Activated CD8-positive, alpha-beta memory T cell treated with anti-CD3 and anti-CD28 coated beads for 24 hours (primary cell): ENCODE measurements around the gene C5orf63.
"Not testable (repeated sequence)": the region's sequence is repeated elsewhere in the genome, so short reads cannot be mapped to it uniquely, and the experiment has no call there.

Experiments used
- DNase-seq: peaks from one replicate; pipeline ENCODE4 v3.0.0-alpha.2; 2020

The C5orf63 gene

DNA sequence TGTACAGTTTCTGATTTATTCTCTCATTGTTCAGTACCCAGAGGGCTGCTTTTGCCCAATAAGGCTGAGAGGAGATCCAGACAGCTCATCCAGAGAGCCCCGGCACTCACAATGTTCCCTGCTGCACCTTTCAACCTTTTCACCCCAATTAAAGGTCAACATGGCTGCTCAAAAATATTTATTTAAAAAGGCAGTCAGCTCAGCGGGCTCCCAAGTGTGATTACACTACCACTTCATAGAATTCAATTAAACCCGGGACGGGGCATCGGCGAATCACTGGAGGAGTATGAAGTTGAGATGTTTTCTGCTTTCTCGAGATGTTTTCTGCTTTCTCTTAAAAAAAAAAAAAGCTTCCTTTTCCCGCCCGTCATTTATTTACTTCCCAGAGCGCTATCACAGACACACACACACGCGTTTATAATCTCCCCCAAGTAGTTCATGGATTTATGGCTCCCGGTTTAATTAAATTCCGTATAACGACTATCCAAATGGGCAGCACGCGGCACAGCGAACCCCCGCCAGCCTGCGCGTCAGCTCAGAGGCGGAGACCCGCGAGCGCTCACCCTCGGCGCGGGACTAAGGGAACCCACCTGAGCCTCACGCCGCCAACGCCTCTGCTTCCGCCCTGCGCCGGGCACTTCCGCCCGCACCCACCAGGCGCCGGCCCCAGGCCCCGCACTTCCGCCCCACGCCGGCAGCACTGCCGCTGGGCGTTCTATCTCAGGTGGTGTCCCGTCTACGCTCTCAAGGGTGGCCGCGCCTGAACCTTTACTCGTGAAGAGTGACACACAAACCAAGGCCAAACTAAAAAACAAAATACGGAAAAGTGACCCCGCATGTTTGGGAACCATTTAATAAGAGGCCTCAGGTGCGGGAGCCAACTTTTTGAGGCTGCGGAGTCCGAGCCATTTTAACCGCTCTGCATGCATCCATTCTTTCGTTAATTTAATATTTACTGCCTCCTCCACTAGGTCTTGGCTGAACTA, at the start of gene C5orf63:
Gene C5orf63 (minus strand): TSS at position 642 of the 986 bp plus-strand sequence. CDS start 14,507 bp downstream, outside the sequence.
- DNase-seq: peak; percentile 88

DNA sequence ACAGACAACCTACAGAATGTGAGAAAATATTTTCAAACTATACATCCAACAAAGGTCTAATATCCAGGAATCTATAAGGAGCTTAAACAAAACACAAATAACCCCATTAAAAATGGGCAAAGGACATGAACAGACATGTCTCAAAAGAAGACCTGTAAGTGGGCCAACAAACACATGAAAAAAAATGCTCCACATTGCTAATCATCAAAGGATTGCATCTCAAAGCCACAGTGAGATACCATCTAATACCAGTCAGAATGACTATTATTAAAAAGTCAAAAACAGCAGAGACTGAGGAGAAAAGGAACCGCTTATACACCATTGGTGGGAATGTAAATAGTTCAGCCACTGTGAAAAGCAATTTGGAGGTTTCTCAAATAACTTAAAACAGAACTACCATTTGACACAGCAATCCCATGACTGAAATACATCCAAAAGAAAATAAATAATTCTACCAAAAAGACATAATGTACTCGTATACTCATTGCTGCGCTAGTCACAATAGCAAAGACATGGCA, 39.1 kb upstream of the C5orf63 start:
- no peak for DNase-seq

DNA sequence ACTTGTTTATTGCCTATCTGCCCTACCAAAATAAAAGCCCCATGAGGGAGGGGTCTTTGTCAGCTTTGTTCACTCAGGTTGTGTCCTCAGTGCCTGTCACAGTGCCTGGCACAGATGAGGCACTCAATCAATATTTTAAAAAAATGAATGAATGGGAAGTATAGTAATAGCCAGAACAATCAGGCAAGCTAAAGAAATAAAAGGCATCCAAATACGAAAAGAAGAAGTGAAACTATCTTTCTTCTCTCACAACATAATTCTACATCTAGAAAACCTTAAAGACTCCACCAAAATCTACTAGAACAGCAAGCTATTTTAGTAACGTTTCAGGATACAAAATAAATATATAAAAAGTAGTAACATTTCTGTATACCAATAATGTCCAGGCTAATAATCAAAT, 37.8 kb upstream of the C5orf63 start:
- no peak for DNase-seq

DNA sequence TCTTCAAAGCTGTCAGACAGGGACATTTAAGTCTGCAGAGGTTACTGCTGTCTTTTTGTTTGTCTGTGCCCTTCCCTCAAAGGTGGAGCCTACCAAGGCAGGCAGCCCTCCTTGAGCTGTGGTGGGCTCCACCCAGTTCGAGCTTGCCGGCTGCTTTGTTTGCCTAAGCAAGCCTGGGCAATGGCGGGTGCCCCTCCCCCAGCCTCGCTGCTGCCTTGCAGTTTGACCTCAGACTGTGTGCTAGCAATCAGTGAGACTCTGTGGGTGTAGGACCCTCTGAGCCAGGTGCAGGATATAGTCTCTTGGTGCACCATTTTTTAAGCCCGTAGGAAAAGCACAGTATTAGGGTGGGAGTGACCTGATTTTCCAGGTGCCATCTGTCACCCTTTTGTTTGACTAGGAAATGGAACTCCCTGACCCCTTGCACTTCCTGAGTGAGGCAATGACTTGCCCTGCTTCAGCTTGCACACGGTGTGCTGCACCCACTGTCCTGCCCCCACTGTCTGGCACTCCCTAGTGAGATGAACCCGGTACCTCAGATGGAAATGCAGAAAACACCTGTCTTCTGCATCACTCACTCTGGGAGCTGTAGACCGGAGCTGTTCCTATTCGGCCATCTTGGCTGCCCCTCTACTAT, 35.4 kb upstream of the C5orf63 start:
- DNase-seq: not testable (repeated sequence)

DNA sequence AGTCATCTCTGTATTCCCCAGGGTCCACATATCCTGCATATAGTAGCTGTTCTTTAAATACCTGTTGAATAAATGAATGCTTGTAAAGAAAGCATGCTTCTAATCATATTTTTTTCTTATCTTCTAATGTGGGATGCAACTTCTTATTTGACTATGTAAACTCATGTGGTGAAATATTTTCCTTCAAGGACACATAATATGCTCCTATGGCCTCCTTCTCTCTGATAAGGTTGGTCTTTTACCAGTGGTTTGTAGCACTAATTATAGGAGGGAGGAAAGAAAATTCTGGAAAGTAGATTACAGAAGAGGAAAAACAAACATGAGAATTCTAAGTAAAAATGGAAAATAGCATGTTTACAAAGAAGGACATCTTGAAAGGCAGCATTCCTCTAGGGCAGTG, 28.6 kb upstream of the C5orf63 start:
- DNase-seq: no peak

DNA sequence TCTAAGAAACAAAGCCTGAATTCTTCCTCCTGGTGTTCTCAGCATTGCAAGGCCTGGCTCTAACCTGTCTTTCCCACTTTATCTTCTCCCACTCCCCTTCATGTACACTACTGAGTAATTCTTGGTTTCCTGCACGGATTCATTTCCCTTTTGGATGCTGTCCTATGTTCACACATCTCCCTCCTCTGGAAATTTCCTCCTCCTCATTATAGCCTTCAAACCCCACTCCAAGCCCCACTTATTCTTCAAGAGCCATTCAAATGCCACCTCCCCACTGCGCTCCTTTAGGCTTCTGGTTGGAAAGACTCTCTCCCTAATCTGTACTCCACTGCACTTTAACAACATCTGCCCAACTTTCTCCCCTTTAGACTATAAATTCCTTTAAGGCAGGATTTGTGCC, 28.2 kb upstream of the C5orf63 start:
- no peak for DNase-seq

DNA sequence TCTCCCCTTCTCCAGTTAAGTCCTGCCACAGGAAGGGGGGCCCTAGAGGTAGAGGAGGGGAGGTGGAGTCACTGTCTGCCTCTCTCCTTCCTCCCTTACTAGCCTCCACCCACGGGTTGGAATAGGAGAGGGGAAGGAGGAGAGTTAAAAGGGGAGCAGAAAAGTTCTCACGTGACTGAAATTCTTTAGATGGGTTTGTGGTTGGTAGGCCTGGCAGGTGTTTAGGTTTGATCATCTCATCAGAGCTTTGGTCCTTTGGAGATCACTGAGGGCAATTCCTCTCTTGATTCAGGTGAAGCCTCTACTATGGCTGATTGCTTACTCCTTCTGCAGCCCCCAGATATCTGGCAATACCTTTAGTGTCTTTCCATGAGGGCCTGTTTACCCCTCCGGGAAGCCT, 24.9 kb upstream of the C5orf63 start:
- no peak for DNase-seq

DNA sequence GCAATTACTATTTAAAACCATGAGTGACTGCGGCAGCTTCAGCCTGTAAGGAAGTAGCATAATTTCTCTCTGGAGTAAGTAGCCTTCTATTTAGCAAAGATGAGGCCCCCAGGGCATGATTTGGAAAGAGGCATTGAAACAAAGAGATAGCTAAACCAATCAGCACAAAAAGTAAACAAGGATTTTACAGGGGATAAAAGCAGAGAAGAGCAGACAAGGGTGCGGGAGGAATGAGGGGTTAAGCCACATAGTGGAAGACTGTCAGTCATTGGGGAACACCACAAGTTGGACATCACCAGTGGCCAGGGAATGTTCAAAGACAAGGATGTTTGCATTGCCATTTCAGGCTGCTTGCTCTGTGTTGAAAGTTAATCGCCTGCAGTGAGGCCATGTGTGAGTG, 24.0 kb upstream of the C5orf63 start:
- no peak for DNase-seq

DNA sequence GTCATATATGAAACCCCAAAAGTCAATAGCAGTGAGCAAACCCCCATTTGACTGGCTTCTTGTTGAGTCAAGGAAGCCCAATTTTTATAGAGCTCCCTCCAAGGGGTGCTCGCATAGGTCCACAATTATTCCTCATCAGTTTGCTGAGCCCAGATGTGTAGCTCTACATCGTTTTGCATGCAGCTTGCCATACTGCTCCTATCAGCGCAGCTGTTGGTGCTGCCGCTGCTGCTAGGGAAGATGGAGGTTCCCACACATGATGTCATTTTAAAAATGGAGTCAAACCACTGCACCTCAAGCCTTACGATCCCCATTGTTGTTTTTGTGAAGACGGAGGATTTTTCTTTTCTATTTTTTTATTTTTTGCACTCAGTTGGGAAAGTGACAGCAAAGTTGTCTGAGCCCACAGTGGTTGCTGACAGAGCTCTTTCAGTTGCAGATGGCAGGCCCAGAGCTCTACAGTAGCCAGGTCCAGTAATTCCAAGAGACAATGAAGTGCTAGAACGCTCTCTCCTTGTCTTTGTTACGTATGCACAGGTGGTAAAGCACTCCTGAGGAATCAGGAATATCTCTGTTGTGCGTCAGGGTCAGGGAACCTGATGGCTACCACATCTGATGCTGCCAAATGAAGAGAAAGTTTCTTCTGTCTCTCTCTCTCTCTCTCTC, 23.2 kb upstream of the C5orf63 start:
- no peak for DNase-seq

DNA sequence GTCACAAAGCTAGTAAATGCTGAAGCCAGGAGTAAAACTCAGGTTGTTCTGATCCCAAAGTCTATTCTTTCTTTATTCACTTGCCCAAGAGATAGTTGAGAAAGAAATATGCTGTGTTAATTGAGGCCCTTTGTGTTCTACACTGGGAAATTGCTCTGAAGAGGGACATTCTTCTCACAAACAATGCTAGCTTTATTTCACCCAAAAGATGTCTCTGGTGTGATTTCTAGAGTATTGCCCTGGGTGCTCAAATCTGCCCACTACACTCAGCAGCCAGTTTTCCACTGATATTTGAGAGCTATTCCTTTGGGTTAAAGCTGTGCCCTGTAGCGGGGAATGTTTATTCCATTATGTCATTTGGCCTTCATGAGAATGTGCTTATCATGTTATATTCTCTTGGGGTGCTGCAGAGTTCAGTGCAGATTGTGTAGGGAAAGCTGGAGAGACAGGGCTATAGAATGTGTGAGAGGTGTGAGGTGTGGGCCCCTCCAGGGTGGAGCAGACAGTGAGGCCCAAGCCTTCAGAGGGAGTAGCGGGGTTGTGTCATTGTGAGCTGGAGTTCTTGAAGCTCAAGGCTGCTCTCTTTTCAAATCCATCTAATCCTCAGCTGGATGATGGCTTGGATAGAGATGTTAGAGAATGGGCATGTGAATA, 21.0 kb upstream of the C5orf63 start:
- DNase-seq: no peak

DNA sequence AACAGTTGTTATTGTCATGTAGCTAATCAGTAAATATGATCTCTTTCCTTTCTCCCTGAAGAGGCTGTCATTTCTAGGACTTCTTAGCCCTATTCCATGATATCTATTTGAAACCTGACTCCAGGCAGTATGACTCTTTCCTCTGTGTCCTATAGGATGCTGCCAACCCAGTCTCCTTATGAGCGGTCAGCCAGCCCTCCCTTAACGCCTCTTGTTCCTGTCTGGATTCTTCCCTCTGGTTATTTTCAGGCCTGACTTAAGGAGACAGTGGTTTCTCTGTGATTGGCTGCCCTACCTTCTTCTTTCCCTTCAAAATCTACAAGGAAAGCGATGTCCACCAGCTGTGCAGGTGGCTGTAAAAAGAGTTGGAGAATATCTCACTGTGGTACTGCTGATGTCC, 19.4 kb upstream of the C5orf63 start:
- DNase-seq: no peak

DNA sequence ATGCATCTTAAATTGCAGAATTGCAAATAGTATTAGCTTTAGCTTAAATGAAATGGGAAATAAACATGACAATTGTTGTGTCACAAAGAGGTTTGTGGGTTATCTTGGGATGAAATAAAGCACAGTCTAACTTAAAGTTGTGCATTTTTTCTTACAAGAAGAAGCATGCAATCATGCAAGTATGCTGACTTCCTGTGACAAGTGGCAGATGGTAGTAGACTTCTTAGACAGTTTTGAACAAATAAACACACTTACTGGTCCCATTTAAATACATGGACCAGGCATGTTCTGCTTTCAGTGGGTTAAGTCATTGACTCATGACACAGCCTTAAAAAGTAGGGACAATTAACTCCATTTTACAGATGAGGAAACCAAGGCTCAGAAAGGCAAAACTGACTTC, 15.9 kb upstream of the C5orf63 start:
- DNase-seq: no peak

DNA sequence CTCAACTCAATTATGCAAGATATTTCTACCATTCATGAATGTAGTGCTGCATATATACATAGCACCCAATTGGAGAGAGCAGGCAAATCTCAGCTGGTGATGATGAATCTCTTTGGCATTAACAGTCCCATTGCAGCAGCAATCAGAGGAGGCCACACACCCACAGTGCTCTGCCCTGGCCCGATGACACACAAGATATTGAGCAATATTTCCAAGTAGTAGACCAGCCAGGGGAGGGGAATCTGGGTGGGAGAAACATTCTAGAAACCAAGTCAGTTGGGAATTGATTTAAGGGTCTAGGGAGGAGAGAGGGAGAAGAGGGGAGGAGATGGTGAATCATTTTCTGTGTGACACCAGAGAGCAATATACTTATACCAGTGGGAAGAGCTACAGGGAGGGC, 14.9 kb upstream of the C5orf63 start:
- no peak for DNase-seq

DNA sequence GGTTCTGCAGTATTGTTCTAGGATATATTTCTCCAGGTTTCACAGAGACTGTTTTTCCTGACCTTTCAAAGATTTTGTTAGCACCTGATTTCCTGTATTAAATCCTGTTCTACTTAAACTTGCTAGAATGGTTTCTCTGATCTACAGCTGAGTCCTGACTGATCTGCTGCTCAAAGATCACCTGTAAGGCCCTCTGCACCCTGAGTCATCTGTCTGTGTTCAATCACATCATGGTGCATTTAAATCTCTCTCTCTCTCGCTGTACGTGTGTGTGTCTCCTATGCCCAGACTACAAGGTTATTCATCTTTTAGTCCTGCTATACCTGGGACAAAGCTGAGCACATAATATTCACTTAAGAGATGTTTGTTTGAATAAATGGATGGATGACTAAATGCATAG, 13.3 kb upstream of the C5orf63 start:
- DNase-seq: no peak

DNA sequence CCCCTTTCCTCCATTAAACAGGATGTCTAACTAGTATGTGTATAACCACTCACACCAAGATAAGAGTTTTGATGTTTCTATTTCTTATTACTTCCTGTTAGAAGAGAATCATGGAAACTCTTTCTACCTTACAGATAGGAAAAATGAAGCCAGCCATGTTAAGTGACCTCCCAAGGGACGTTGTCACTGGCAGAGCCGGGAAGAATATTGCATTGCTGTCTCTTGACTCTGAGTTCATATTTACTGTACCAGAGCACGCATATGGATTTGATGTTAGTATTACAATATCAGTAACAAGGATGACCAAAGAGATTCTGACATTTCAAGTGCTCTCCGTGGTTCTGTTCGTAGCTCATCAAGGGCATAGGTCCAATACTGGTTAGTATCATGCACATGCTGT, 12.5 kb upstream of the C5orf63 start:
- no peak for DNase-seq

DNA sequence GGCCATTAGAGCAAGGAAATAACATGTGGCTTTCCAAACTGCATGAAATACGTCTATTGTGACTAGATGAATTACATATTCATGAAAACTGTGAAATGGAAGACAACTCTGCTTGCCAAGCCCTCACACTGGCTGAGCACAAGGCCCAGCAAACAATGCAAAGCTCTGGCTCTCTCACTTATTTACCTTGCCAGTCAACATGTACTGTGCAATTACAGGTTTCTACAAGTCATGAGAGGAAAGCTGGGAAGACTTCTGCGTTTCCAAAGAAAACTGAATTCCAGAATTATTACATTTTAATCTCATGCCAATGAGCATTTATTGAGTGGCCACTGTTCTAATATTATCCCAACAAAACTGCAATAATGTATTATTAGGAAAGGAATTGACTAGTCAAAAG, 12.1 kb upstream of the C5orf63 start:
- DNase-seq: no peak

DNA sequence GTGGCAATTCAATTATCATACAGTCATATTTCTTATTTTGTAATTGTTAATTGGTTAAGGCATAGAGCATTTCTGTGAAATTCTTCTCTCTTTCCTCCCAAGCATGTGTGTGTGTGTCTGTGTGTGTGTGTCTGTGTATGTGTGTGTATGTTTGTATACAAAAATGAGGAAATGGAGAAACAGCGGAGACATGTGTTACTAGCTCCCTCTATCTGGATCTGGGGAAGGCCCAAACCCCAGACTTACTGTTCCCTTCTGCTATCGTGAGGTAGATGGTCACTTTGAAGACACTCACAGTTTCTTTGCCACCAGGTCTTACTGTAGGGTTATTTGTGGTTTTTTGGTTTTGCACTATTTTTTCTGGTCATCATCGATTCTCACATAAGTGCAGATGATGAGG, 11.4 kb upstream of the C5orf63 start:
- DNase-seq: no peak

DNA sequence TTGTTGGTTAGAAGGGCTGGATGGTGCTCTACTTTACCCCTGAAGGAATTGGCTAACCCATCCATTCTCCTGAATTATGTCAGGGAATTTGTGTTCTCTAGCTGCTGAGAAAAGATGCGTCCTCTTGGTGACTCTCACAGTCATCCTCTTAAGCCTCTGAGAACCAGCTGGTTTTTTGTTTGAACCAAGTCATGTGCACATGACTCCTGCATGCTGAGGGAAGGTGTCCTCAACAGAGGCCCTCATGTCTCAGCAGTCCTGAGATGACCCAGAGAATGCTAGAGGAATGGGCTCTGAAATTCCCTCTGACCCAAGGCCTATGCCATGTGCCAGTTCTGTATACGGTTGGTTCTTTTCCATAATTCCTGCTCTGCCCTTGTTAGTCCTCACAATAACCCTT, 10.4 kb upstream of the C5orf63 start:
- DNase-seq: no peak

DNA sequence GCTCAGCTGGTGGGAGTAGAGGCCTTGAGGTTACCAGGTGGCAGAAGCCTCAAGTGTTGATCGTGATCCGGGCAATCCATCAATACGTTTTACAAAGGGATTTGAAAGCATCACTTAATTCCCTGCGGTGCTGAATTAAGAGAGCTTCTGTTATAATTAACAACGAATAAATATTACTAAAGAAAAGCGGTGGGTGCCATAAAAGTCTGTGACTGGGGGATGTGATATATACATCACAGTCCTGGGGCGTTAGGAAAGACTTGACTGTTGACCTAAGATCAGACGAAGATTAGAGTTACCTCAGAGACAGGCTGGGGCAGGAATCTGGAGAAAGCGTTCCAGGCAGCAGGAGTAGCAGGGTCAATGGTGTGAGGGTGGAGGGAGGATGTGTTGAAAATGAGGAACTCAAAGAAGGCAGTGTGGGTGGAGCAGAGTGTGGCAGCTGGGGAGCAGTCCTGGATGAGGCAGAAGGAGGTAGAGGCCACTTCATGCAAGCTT, 6.7 kb upstream of the C5orf63 start:
- no peak for DNase-seq

DNA sequence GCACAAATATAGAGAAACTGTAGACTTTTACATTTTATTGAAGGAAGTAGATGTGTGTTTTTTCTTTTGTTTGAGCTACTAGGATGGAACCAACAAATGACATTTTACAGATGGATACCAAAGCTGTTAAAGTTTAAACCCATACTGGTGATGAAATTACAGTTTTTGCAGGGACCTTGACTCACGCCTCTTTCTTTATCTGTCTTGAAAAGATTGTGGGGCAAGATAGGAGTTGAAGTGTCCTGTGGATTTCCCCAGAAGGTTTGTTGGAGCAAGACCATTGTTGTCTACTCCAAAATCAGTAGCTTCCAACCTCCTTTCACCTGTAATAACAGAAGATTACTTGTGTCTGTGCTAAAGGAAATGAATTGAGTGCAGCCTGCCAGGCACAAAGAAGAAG, 4.1 kb upstream of the C5orf63 start:
- DNase-seq: no peak

DNA sequence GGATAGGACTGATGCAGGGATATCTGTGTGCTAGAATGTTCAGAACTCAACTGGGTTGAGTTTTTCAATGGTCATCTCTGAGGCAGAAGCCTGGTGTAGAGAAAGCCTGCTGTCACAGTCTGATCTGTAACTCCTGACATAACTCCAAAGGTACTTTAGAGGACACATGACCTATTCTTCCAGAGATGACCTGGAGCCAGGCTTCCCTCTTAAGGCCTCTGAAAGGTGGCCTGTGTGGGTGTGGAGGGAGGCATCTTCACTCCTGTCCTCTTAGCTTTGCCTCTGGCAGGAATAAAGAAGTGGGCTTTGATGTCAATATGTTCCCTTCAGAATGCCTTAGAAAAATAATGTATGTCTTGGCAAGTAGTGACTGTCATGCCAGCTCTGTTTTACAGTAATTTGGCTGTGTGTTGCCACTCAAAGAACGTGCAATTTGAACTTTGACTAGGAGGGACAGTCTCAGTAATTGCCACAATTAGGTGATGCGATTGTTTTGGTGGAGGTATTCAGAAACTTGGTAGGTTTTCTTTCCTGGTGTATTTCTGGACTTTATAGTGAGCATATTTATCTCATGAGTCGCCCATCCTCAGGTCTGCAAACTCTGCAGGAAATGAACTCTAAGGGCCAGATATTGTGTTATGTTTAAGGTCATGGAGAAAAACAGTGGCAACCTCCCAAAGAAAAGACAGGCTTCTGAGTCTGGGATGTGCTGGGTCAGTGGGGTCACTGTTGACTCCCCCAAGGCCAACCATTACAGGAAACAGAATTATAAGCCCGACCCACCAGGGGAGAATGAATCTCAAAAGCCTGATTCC, 3.2 kb upstream of the C5orf63 start:
- no peak for DNase-seq

DNA sequence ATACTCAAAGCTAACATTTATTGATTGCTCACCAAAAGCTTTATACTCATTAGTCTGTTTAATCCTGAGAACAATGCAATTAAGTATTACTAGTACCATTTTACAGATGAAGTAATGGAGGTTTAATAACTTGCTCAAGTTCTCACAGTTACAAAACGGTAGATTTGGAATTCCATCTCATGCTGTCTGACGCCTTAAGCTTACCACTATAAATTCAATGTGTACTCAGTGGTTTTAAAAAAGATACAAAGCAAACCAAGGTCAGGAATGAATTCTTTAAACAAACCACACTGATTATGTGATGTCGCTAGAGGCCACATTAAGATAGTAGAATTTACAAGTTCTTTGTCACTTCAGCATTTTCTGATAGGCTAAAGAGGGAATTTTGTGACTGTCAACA, 1.2 kb upstream of the C5orf63 start:
- DNase-seq: no peak
